22Rv1 (cell line): Measurements from ENCODE around the gene PARK7.
"Not testable (repeated sequence)": the region's sequence is repeated elsewhere in the genome, so short reads cannot be mapped to it uniquely, and the experiment has no call there.

ENCODE experiments used
- H3K27ac ChIP-seq: fragments of 450-650 bp; 2 replicates; pipeline ENCODE4 v1.5.1; 2017
- ZFX ChIP-seq: fragments of 450-650 bp; IDR thresholded peaks from 2 replicates; pipeline ENCODE4 v1.6.1; 2017; ENCODE audit warnings: antibody characterized with exemption, borderline replicate concordance
- TF ChIP-seq, protein P1 (sequence below): fragments of 450-650 bp; IDR thresholded peaks from 2 replicates; pipeline ENCODE4 v1.5.1; 2017; ENCODE audit warnings: mild to moderate bottlenecking

Gene PARK7

DNA sequence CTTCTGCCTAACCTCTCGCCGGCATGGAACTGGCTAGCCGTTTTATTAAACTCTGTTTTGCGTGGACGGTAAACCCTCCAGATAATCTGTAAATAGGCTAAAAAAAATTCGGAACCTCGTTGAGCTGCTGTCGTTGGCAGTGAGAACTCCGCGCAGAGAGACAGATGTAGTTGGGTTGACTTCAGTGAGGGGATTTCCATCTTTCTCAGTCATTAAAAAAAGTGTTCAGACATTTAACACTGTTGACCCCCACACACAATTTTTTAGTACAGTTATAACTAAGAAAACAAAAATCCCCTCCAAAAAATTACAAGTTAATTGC lies 464 bp downstream of the PARK7 start:
- peak overlapping the region; percentile 87 for H3K27ac ChIP-seq
- TF ChIP-seq, protein P1, sequence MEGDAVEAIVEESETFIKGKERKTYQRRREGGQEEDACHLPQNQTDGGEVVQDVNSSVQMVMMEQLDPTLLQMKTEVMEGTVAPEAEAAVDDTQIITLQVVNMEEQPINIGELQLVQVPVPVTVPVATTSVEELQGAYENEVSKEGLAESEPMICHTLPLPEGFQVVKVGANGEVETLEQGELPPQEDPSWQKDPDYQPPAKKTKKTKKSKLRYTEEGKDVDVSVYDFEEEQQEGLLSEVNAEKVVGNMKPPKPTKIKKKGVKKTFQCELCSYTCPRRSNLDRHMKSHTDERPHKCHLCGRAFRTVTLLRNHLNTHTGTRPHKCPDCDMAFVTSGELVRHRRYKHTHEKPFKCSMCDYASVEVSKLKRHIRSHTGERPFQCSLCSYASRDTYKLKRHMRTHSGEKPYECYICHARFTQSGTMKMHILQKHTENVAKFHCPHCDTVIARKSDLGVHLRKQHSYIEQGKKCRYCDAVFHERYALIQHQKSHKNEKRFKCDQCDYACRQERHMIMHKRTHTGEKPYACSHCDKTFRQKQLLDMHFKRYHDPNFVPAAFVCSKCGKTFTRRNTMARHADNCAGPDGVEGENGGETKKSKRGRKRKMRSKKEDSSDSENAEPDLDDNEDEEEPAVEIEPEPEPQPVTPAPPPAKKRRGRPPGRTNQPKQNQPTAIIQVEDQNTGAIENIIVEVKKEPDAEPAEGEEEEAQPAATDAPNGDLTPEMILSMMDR, result no peak
- TF ChIP-seq ZFX, result no peak

DNA sequence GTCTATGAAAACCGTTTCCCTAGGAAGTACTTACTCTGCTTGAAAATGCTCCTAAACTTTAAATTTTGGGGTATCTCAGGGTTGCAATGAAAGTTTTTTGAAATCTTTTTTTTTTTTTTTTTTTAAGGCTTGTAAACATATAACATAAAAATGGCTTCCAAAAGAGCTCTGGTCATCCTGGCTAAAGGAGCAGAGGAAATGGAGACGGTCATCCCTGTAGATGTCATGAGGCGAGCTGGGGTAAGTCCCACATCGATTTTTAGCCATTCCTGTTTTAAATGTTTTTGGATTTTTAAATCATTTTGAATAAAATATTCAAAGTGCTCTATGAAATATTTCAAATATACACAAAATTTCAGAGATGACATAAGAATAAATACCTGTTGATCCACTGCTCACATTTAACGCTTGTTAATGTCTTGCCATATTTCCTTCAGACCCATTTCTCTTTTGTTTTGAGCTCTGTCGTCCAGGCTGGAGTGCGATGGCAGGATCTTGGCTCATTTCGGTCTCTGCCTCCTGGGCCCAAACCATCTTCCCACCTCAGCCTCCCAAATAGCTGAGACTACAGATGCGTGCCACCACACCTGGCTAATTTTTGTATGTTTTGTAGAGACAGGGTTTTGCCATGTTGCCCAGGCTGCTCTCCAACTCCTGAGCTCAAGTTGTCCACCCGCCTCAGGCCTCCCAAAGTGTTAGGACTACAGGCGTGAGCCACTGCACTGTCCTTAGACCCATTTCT lies 1.3 kb downstream of the PARK7 start:
- H3K27ac ChIP-seq, result peak overlapping the region; percentile 87; the same call in 1 of the 2 replicates
- TF ChIP-seq ZFX, result no peak
- TF ChIP-seq, protein P1, result no peak

DNA sequence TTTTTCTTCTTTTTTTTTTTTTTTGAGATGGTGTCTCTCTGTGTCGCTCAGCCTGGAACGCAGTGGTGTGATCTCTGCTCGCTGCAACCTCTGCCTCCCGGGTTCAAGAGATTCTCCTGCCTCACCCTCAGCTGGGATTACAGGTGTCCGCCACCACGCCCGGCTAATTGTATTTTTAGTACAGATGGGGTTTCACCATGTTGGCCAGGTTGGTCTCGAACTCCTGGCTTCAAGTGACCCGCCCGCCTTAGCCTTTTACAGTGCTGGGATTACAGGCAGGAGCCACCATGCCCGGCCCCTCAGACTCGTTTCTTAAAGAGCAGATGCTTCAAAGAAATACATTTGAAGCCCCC lies 1.8 kb downstream of the PARK7 start:
- not testable (repeated sequence) for H3K27ac ChIP-seq

DNA sequence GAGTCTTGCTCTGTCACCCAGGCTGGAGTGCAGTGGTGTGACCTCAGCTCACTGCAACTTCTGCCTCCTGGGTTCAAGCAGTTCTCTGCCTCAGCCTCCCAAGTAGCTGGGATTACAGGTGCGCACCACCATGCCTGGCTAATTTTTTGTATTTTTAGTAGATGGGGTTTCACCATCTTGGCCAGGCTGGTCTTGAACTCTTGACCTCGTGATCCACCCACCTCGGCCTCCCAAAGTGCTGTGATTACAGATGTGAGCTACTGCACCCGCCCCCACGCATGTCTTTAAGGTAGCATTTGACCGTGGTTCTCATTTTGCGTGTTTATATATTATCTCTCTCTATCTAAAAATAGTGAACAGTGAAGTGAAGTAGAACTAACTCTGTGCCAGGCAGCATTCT lies 2.3 kb downstream of the PARK7 start:
- not testable (repeated sequence) for H3K27ac ChIP-seq

DNA sequence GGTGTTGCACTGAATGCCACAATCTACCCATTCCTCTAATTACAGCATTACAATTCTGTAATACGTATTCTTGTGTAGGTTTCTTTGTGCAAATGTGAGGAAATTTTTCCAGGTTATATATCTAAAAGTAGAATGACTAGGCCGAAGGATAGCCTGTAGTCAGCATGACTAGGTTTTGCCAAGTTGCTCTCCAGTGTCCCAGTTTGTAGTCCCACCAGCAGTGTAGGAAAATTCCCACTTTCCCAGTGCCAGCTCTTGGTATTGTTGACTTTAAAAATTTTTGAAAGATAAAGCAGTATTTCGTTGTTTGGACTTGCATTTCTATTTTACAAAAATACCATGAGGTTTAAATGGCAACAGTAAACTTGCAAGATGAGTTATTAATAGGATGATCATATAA lies 3.0 kb downstream of the PARK7 start:
- H3K27ac ChIP-seq, result no peak overlapping the region

DNA sequence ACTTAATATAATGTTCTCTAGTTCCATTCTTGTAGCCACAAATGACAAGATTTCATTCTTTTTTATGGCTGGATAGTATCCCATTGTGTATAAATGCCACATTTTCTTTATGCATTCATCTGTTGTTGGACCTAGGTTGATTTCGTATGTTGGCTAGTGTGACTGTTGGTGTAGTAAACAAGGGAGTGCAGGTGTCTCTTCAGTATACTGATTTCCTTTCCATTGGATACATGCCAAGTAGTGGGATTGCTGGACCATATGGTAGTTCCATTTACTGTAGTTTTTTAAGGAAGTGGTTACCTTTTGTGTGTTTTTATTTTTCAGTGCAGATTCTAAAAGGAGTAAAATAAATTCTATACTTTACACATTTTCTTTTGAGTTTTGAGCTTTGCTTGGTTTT lies 5.7 kb downstream of the PARK7 start:
- TF ChIP-seq, protein P1, result no peak
- no peak for TF ChIP-seq ZFX
- no peak overlapping the region for H3K27ac ChIP-seq

More for the DNA sequence above, 3.0 kb downstream of the PARK7 start:
- TF ChIP-seq ZFX, result no peak
- TF ChIP-seq, protein P1, result no peak

DNA sequence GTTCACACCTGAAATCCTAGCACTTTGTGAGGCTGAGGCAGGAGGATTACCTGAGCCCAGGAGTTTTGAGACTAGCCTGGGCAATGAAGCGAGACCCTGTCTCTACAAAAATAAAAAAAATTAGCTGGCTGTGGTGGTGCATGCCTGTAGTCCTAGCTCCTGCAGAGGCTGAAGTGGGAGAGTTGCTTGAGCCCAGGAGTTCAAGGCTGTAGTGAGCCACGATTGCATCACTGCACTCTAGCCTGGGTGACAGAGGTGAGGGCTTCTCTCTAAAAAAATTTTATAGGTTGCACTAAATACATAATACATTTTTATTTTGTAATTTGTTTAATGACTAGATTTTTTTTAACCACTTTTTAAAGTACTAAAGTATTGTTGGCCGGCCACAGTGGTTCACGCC lies 6.1 kb downstream of the PARK7 start:
- TF ChIP-seq, protein P1, result no peak
- no peak for TF ChIP-seq ZFX
- no peak overlapping the region for H3K27ac ChIP-seq

DNA sequence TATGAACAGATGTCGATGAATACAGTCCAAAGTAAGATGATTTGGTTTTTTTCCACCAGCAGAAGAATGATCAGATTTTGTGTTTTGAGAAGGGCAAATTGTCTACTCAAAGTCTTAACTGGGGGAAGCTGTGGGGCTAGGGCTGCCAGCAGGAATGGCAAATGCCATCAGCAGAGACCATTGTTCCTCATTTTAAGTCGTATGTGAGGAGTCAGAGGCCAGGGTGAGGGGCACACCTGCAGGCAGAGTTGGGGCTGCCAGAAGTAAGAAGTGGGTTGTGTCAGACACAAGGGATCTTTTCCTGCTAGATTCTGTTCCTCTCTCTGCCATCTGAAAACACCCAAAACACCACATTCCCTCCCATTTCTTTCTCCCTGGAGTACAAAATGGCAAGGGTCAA lies 8.7 kb downstream of the PARK7 start:
- TF ChIP-seq ZFX, result no peak
- TF ChIP-seq, protein P1, result no peak

More for the DNA sequence above, 8.7 kb downstream of the PARK7 start:
- no peak overlapping the region for H3K27ac ChIP-seq
